Heart left ventricle (tissue), 13 donors: ENCODE data around the gene ANKS3.

Source experiments
- CTCF ChIP-seq, 12 donors: fragments of 200-600 bp; sonication (generic) in 4 of 12; IDR thresholded peaks; one replicate each; pipeline versions ENCODE4 v1.5.0 to v1.8.0; 2018 to 2022; ENCODE audit warnings: antibody characterized with exemption in 12 of 12, mild to moderate bottlenecking in 5 of 12
- POLR2A ChIP-seq, 2 donors: fragments of 450-650 bp; IDR thresholded peaks; one replicate each; pipeline ENCODE4 v1.6.1; 2017; ENCODE audit warnings: antibody characterized with exemption in 2 of 2, mild to moderate bottlenecking in 2 of 2, moderate library complexity in 2 of 2
- donor health status: ischemic (EF 13 %, LVEDD 7.1; RV severe dilation, severe dysfunction).
- donor health status: DM: no; HTN: yes; CAD: no.
- donor health status: DM: no; HTN: no; CAD: no.
- donor health status: ischemic (EF 25% LVEDD 6.9; RV normal size, moderate dysfunction).
- donor health status: ischemic (EF 25% LVEDD 5.7; RV mildly dilated, moderate dysfunction).
- donor health status: ischemic (EF 35%, LVEDD 5.7; RV mildly dilated, moderate dysfunction).
- donor health status: nonischemic (EF 11% LVEDD 7.7; RV severe dilation, severe dysfunction).
- donor health status: DM: yes; HTN: yes; CAD: no.
- donor health status: PGD.
- donor health status: ischemic (EF 29% LVEDD 5.4; RV normal size, mild dysfunction).
- donor health status: nonischemic (EF 23%, LVEDD 6.1; RV moderate dilation, normal function).

GRCh38 chr16:4674926-4675530 lies 59.0 kb downstream of the ANKS3 start:
- TF ChIP-seq CTCF (IDR thresholded peaks at IDR 0.05): no peak
- no peak for TF ChIP-seq POLR2A (IDR thresholded peaks at IDR 0.05)
